Measurements from ENCODE around the gene TGFB2.

Gene TGFB2

GRCh38 chr1:218444173-218444572 is 99.0 kb downstream of the TGFB2 start:
- TF ChIP-seq POLR2AphosphoS5 (IDR thresholded peaks at IDR 0.05; ENCODE audit: low read depth), result no peak
- no peak for TF ChIP-seq SPI1 (IDR thresholded peaks at IDR 0.05; ENCODE audit: borderline replicate concordance, low read depth)
- no peak for TF ChIP-seq REST (IDR thresholded peaks at IDR 0.05; ENCODE audit: insufficient replicate concordance, low read depth)
- TF ChIP-seq, protein P1, sequence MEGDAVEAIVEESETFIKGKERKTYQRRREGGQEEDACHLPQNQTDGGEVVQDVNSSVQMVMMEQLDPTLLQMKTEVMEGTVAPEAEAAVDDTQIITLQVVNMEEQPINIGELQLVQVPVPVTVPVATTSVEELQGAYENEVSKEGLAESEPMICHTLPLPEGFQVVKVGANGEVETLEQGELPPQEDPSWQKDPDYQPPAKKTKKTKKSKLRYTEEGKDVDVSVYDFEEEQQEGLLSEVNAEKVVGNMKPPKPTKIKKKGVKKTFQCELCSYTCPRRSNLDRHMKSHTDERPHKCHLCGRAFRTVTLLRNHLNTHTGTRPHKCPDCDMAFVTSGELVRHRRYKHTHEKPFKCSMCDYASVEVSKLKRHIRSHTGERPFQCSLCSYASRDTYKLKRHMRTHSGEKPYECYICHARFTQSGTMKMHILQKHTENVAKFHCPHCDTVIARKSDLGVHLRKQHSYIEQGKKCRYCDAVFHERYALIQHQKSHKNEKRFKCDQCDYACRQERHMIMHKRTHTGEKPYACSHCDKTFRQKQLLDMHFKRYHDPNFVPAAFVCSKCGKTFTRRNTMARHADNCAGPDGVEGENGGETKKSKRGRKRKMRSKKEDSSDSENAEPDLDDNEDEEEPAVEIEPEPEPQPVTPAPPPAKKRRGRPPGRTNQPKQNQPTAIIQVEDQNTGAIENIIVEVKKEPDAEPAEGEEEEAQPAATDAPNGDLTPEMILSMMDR (IDR thresholded peaks at IDR 0.05; ENCODE audit: insufficient read depth, low read length), result no peak
- no peak for TF ChIP-seq GABPA (IDR thresholded peaks at IDR 0.05; ENCODE audit: low read depth)
- DNase-seq (ENCODE audit: low read depth in 1 of 2, low spot score in 1 of 2), result no peak
- H3K27me3 ChIP-seq (ENCODE audit: insufficient read depth, poor library complexity, severe bottlenecking), result no peaks in the 10 kb centered on the region
- no peak overlapping the region for H3K4me3 ChIP-seq (replicated peaks; ENCODE audit: insufficient read depth, low read length)
- no peak overlapping the region for H3K27ac ChIP-seq (replicated peaks)

DNA sequence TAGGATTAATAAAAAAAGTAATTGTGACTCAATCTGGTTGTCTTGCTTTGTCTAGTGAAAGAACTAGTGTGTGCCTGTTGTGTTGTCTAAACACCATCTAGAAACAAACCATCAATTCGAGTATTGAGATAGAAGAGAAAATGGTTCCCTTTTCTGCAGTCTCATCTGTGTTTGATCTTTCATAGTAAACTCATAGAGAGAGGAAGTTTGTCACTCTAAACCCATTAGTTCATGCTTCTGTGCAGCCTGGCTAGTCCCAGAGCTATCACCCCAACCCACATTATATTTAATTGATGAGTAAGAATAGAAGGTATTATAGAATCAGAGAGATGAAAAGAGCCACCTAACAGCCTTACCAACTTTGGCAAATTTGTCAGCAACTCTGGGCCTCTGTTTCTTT is 99.5 kb downstream of the TGFB2 start:
- no peaks in the 10 kb centered on the region for H3K27me3 ChIP-seq (ENCODE audit: insufficient read depth, poor library complexity, severe bottlenecking)
- TF ChIP-seq, protein P1 (IDR thresholded peaks at IDR 0.05; ENCODE audit: insufficient read depth, low read length), result no peak
- H3K4me3 ChIP-seq (replicated peaks; ENCODE audit: insufficient read depth, low read length), result no peak overlapping the region
- H3K27ac ChIP-seq (replicated peaks), result no peak overlapping the region
- DNase-seq (ENCODE audit: low read depth in 1 of 2, low spot score in 1 of 2), result no peak

GRCh38 chr1:218447010-218447689 is 102.0 kb downstream of the TGFB2 start:
- H3K4me3 ChIP-seq (replicated peaks; ENCODE audit: insufficient read depth, low read length), result no peak overlapping the region
- no peak overlapping the region for H3K27ac ChIP-seq (replicated peaks)
- H3K27me3 ChIP-seq (ENCODE audit: insufficient read depth, poor library complexity, severe bottlenecking), result no peaks in the 10 kb centered on the region
- DNase-seq (ENCODE audit: low read depth in 1 of 2, low spot score in 1 of 2), result no peak
- TF ChIP-seq POLR2AphosphoS5 (IDR thresholded peaks at IDR 0.05; ENCODE audit: low read depth), result no peak
- no peak for TF ChIP-seq SPI1 (IDR thresholded peaks at IDR 0.05; ENCODE audit: borderline replicate concordance, low read depth)
- TF ChIP-seq GABPA (IDR thresholded peaks at IDR 0.05; ENCODE audit: low read depth), result no peak
- TF ChIP-seq, protein P1 (IDR thresholded peaks at IDR 0.05; ENCODE audit: insufficient read depth, low read length), result no peak

- no peak overlapping the region for H3K27ac ChIP-seq (replicated peaks)
- no peak for TF ChIP-seq POLR2AphosphoS5 (IDR thresholded peaks at IDR 0.05; ENCODE audit: low read depth)
- TF ChIP-seq, protein P1 (IDR thresholded peaks at IDR 0.05; ENCODE audit: insufficient read depth, low read length), result no peak
- TF ChIP-seq REST (IDR thresholded peaks at IDR 0.05; ENCODE audit: insufficient replicate concordance, low read depth), result no peak
- TF ChIP-seq SPI1 (IDR thresholded peaks at IDR 0.05; ENCODE audit: borderline replicate concordance, low read depth), result no peak
- TF ChIP-seq GABPA (IDR thresholded peaks at IDR 0.05; ENCODE audit: low read depth), result no peak
- no peak for DNase-seq (ENCODE audit: low read depth in 1 of 2, low spot score in 1 of 2)
- H3K27me3 ChIP-seq (ENCODE audit: insufficient read depth, poor library complexity, severe bottlenecking), result no peaks in the 10 kb centered on the region
- H3K4me3 ChIP-seq (replicated peaks; ENCODE audit: insufficient read depth, low read length), result no peak overlapping the region
Observed at GRCh38 chr1:218451415-218451814, 106.3 kb downstream of the TGFB2 start.
